NCI-H146 (cell line): ENCODE measurements around the gene QKI.

Source experiments
- DNase-seq: peaks from one replicate; lab custom pipeline; 2025; lab: John Stamatoyannopoulos, UW

The QKI gene

GRCh38 chr6:163391985-163392384, 22.5 kb upstream of the QKI start:
- DNase-seq: no peak

DNA sequence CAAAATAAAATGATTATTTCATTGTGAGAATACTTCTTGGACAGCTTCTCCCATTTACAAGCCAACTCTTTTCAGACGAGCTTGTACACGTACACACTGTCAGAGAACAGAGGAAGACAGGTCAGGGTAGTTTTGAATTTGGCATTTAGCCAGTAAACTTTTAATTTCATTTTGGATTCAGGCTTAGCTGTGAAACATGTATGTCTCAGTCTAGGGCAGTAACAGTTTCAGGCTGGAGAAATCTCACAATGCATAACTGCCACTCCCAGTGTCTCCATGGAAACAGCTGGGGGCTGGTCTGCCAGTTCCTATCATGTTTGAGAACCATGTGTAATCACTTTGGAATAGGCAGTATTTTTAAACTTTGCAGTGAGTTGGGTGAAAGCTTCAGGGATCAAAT, 22.0 kb upstream of the QKI start:
- no peak for DNase-seq

GRCh38 chr6:163393923-163394322, 20.6 kb upstream of the QKI start:
- no peak for DNase-seq

GRCh38 chr6:163394659-163395058, 19.9 kb upstream of the QKI start:
- DNase-seq: no peak

GRCh38 chr6:163395122-163395830, 19.2 kb upstream of the QKI start:
- DNase-seq: no peak

DNA sequence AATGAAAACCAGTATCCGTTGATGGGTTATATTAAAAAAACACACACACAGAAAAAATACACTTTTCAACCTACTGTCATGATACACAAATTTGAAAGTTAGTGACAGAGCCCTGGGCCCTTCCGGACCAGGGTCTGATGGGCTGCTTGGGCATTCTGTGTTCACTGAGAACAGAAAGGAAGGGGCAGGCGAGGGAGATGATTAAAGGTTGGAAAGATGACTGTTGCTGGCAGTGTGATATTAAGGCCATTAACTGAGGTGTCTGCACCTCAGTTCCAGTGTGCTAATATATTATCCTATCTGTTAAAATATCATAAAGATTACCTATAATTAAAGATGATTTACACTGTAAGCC, 18.7 kb upstream of the QKI start:
- no peak for DNase-seq

- DNase-seq: no peak
Measured at GRCh38 chr6:163397326-163397725, 17.2 kb upstream of the QKI start.

GRCh38 chr6:163398115-163398514, 16.4 kb upstream of the QKI start:
- DNase-seq: no peak

GRCh38 chr6:163398815-163399214, 15.7 kb upstream of the QKI start:
- DNase-seq: no peak

GRCh38 chr6:163400509-163400908, 14.0 kb upstream of the QKI start:
- DNase-seq: no peak

- DNase-seq: no peak
Measured at GRCh38 chr6:163401039-163401885, 13.3 kb upstream of the QKI start.

DNA sequence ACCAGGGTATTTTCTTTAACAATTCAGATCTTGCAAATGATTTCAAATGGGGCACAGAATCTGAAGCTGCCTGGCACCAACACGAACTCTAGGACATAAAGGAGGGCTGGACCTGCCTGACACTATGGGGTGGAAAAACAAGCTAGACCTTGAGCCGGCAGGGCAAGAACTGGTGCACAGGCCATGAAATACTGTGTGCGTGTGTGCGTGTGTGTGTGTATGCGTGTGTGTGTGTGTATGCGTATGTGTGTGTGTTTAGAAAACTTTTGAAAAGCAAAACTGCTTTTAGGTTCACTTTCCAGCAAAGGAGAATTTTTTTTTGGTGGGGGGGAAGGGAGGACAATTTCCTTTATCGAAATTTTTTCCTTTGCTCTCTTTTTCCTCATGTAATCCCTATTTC, 11.9 kb upstream of the QKI start:
- no peak for DNase-seq

DNA sequence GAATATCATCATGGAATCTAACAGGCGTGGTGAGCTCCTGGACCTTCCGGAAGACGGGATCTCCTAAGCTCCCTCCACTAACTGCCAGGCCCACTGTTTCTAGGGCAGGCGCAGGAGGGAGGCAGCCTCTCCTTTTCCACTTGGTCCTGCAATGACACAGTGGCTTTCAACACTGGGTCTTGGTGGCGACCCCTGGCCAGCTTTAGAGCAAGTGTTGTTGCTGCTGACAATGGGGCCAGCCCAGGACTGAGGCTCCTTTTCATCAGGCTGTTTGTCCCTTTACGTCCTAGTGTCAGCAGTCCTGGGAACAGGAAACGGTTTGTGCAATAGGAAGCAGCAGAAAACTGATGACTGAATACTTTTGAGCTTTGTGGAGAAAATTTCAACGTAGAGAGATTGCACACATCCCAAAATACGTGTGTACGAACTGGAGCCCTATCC, 9.7 kb upstream of the QKI start:
- no peak for DNase-seq

GRCh38 chr6:163405412-163406309, 8.9 kb upstream of the QKI start:
- DNase-seq: no peak

DNA sequence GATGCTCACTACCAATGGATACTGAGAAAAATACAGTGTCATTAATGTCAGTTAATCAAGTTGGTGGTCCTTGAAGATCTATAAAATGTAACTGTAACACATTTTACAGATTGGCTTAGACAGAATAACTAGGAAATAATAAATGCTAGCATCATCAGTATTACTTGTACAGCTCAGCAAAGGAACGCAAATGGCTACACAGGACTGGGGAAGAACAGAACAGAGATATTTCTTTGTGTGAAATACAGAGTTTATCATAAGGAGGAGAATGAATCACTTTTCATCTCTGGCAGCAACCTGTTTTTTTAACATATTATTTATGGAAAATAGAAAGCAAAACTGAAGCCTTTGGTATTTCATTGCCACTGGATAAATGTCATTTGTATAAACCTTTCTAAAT, 8.2 kb upstream of the QKI start:
- no peak for DNase-seq

DNA sequence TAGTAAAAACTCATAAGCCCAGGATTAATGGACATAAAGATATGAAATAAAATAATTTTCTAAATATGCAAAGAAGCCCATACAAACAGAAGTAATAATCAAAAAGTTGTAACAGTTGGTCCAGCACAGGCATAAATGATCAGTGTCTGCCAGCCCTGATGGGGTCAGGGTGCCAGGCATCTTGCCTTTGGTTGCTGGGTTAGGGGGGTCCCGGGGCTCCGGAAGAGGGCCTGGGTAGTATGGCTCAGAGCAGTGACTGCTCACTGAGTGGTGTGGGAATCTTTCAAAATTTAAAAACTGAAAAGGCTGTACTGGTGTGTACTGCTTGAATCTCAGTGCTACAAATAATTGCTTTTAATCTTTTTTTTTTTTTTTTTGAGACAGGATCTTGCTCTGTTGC, 7.7 kb upstream of the QKI start:
- DNase-seq: no peak

DNA sequence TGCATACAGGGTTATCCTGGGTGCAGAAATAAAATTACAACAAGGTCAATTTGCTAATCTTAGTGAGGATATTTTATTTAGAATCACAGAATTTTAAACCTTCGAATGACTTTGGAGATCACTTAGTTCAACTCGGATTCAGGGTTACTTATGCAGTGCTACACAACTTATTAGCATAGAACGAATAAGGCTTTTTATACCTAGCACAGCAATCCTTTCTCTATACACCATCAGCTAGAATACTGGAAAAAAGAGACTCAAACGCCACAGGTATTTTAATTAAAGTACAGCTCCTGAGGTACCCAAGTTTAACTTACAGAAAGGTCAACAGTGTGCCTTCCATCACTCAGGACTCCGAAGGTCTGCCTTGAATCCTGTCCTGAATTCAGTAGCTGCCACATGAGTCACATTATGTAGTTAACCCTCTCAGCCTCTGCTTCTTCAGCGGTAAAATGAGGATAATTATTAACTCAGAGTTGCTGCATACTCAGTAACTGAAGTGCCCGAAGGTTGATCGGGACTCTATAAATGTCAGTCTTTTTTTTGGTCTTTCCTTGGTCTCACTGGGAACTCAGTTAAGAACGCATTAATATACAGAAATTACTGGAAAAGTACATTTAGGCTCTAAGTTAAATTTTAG, 6.0 kb upstream of the QKI start:
- DNase-seq: no peak

DNA sequence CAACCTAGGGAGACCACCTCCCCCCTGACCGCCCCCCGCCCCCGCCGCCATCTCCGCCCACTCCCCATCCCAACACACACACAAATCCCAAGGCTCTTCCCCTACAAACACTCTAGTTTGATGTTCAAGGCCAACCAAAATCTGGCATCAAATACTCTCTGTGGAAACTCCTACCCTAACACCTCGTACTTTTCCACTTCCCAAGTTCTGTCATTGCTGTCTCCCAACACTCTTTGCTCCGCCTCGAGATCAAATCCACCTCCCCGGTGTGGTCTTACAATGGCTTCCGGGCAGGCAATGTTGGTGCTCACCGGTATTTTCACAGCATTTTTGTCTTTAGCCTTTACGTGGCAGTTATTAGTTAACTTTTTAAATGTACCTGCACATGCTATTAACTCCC, 4.8 kb upstream of the QKI start:
- no peak for DNase-seq

DNA sequence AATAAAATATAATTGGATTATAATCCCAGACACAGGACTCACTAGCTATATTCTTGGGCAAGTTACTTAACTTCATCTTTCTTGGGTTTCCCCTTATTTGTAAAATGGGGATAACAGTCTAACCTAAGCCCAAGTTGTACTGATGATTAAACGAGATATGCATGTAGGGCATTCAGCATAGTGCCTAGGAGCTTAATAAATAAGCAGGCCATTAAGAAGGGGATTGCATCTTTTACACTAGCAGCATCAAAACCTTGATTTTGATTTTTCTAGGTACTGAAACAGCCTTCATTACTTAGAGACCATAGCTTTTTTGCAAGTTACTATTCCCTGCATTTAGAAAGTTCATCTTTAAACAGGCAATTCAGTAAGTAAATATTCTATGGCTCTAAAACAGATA, 2.2 kb upstream of the QKI start:
- DNase-seq: peak; percentile 7

DNA sequence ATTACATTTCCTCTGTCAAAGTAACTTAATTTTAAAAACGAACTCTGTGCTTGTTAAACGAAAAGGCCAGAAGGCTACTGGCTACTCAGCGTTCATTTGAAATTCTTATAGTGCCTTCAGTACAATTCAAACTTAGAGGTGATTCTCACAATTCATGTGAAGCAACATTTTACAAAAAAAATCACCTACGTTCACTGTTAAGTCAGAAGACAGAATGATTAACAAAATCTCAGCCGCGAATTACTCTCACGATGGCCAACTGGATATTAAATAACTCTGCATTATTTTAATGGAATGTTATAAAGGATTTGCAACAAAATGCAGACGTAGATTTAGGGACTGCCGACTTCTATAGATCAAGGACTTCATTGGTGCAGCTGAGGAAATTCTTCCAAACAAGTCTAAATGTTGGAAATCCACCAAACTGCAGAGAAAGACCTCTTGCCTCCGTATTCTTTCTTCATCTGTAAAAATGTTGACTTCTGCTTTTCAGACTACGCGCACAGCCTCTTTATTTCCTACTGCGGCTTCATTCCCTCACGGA, 1.6 kb upstream of the QKI start:
- DNase-seq: no peak

- DNase-seq: peak; percentile 91
Measured at GRCh38 chr6:163413345-163414116, 987 bp upstream of the QKI start.
